Jurkat, Clone E6-1 (cell line): Measurements from ENCODE around the gene CXCL12.

Experiments
- DNase-seq: peaks from one replicate; pipeline ENCODE4 v3.0.0-alpha.2; 2011; ENCODE audit warnings: low read depth, low spot score
- H3K4me3 ChIP-seq: 2 replicates; pipeline ENCODE4 v1.5.1; 2011; ENCODE audit warnings: mild to moderate bottlenecking, low read length, control low read depth, moderate library complexity

CXCL12 gene

GRCh38 chr10:44347609-44348400, 37.1 kb downstream of the CXCL12 start:
- no peak overlapping the region for H3K4me3 ChIP-seq
- DNase-seq = no peak

- DNase-seq = no peak
- H3K4me3 ChIP-seq = no peak overlapping the region
Observed at GRCh38 chr10:44344727-44345126, 40.2 kb downstream of the CXCL12 start.

- DNase-seq = no peak
Observed at GRCh38 chr10:44343843-44344242, 41.1 kb downstream of the CXCL12 start.

GRCh38 chr10:44341886-44342285, 43.0 kb downstream of the CXCL12 start:
- DNase-seq = no peak
- no peak overlapping the region for H3K4me3 ChIP-seq

More at GRCh38 chr10:44343843-44344242, 41.1 kb downstream of the CXCL12 start:
- no peak overlapping the region for H3K4me3 ChIP-seq

GRCh38 chr10:44340557-44340956, 44.3 kb downstream of the CXCL12 start:
- H3K4me3 ChIP-seq = no peak overlapping the region

GRCh38 chr10:44339218-44339617, 45.7 kb downstream of the CXCL12 start:
- DNase-seq = no peak
- no peak overlapping the region for H3K4me3 ChIP-seq

More at GRCh38 chr10:44340557-44340956, 44.3 kb downstream of the CXCL12 start:
- no peak for DNase-seq

- no peak overlapping the region for H3K4me3 ChIP-seq
- no peak for DNase-seq
Observed at GRCh38 chr10:44337081-44337480, 47.8 kb downstream of the CXCL12 start.

- H3K4me3 ChIP-seq = no peak overlapping the region
- DNase-seq = no peak
Observed at GRCh38 chr10:44335330-44336021, 49.4 kb downstream of the CXCL12 start.

- no peak overlapping the region for H3K4me3 ChIP-seq
- DNase-seq = no peak
Observed at GRCh38 chr10:44334621-44335184, 50.2 kb downstream of the CXCL12 start.

GRCh38 chr10:44334091-44334490, 50.8 kb downstream of the CXCL12 start:
- DNase-seq = no peak
- H3K4me3 ChIP-seq = no peak overlapping the region

GRCh38 chr10:44333511-44333910, 51.4 kb downstream of the CXCL12 start:
- H3K4me3 ChIP-seq = no peak overlapping the region
- DNase-seq = no peak

- no peak overlapping the region for H3K4me3 ChIP-seq
- DNase-seq = no peak
Observed at GRCh38 chr10:44332465-44332864, 52.4 kb downstream of the CXCL12 start.

GRCh38 chr10:44330431-44330830, 54.5 kb downstream of the CXCL12 start:
- no peak for DNase-seq
- H3K4me3 ChIP-seq = no peak overlapping the region

- H3K4me3 ChIP-seq = no peak overlapping the region
- DNase-seq = no peak
Observed at GRCh38 chr10:44327461-44327860, 57.4 kb downstream of the CXCL12 start.
